Measurements from ENCODE around the gene LRRC4C.

GRCh38 chr11:40606800-40607199 is 852.7 kb downstream of the LRRC4C start:
- TF ChIP-seq CTCF (IDR thresholded peaks at IDR 0.05; ENCODE audit: extremely low read depth in 1 of 2, insufficient read depth in 1 of 2, low read depth in 1 of 2, low read length in 2 of 2) (no peak), POLR2AphosphoS5 (IDR thresholded peaks at IDR 0.05; ENCODE audit: insufficient read depth, low read depth, low read length) (no peak), POLR2A (IDR thresholded peaks at IDR 0.05; ENCODE audit: low read depth, low read length) (no peak), EZH2 (IDR thresholded peaks at IDR 0.05; ENCODE audit: borderline replicate concordance, low read depth, low read length, severe bottlenecking) (no peak), MYC (IDR thresholded peaks at IDR 0.05; ENCODE audit: low read depth, low read length) (no peak), MAX (IDR thresholded peaks at IDR 0.05; ENCODE audit: insufficient read depth, insufficient read length) (no peak), FOS (IDR thresholded peaks at IDR 0.05; ENCODE audit: borderline replicate concordance, insufficient read depth, low read length) (no peak)

Data from endothelial cell of umbilical vein (primary cell).